GM12878 (cell line): Measurements from ENCODE around the gene MANBA. TPM values are rescaled to one million over a fixed set of nuclear protein-coding genes. Genes with fewer than 3 reads are reported as not detected.

Source experiments
- FOS ChIP-seq: IDR thresholded peaks from 3 replicates; pipeline ENCODE4 v1.6.1; 2011; ENCODE audit warnings: borderline replicate concordance; ENCODE audit not compliant: insufficient read length; ENCODE audit errors: extremely low read depth
- MXI1 ChIP-seq: fragments of 150-350 bp; IDR thresholded peaks from 2 replicates; pipeline ENCODE4 v1.6.1; 2011; ENCODE audit warnings: low read depth, mild to moderate bottlenecking, inconsistent platforms, low read length, improper control_type of control experiment
- SMAD5 ChIP-seq: IDR thresholded peaks from 2 replicates; pipeline ENCODE4 v1.6.1; 2016; ENCODE audit warnings: antibody characterized with exemption, low read depth
- SP1 ChIP-seq: IDR thresholded peaks from one replicate; pipeline ENCODE4 v1.6.1; 2011; ENCODE audit warnings: low read depth, low read length
- ZNF384 ChIP-seq: IDR thresholded peaks from 2 replicates; pipeline ENCODE4 v1.6.1; 2012; ENCODE audit warnings: low read depth, mild to moderate bottlenecking, low read length, improper control_type of control experiment, borderline replicate concordance
- polyA plus RNA-seq, 11 experiments: library from polyadenylated mRNA; depleted of rRNA in 4 of 11; unstranded in 6 of 11; stranded (reverse) in 5 of 11; fragments of >200 nt; fragmentation: Nextera tagmentation in 4 of 11; fragmentation: Illumina TruSeq in 1 of 11; extraction: Ambion mirVana in 4 of 11; extraction: Trizol in 1 of 11; gene quantifications; 1 replicate in 1 of 11; 2 replicates in 10 of 11; pipeline versions ENCODE4 v1.2.1 to v1.2.3, GENCODE V29; 2011 to 2016; ENCODE audit warnings: inconsistent platforms in 2 of 11, missing spikeins in 2 of 11, low read depth in 1 of 11
- total RNA-seq, 4 experiments: library from RNA; depleted of rRNA in 3 of 4; stranded (reverse); fragments of >200 nt in 3 of 4; fragmentation: Illumina TruSeq in 1 of 4; extraction: Trizol in 1 of 4; gene quantifications; 2 replicates each; pipeline versions ENCODE4 v1.2.1 to v1.2.3, GENCODE V29; 2013 to 2021
- TF ChIP-seq, protein P1 (sequence below): fragments of 450-650 bp; formaldehyde crosslinking; IDR thresholded peaks from 2 replicates; pipeline ENCODE4 v1.4.0; 2022; ENCODE audit warnings: mild to moderate bottlenecking, moderate library complexity
- TF ChIP-seq, protein P2 (sequence below): fragments of 450-650 bp; IDR thresholded peaks from 2 replicates; pipeline ENCODE4 v1.6.1; 2016; ENCODE audit warnings: mild to moderate bottlenecking
- TF ChIP-seq, protein P3 (sequence below): fragments of 450-650 bp; IDR thresholded peaks from 2 replicates; pipeline ENCODE4 v1.6.1; 2017; ENCODE audit warnings: mild to moderate bottlenecking, low read depth, inconsistent platforms; ENCODE audit not compliant: poor library complexity, severe bottlenecking

Gene MANBA
- total and polyA plus RNA-seq, 10 of the 15 experiments (the other 5 are each of a cell fraction or from before 2014, with no cell fraction given): 3.8 to 19.0 (median 12.5) TPM

DNA sequence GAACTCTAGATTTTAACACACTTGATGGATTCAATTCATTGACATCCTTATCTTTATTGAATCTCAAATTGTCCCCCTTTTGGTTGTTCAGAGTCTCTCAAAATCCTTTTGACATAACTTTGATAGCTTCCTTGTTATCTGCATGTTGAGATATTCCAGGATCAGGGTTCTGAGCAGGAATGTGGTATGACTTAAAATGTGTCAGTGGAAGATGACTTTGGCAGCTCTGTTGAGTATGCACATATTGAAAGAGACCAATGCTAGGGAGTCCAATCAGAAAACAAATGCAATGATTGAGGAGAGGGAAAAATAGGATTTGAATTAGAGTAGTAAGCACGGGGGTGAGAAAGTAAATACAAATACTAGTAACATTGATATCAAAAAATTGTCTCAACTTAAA, 93.8 kb downstream of the MANBA start (continued):
- TF ChIP-seq, protein P1, sequence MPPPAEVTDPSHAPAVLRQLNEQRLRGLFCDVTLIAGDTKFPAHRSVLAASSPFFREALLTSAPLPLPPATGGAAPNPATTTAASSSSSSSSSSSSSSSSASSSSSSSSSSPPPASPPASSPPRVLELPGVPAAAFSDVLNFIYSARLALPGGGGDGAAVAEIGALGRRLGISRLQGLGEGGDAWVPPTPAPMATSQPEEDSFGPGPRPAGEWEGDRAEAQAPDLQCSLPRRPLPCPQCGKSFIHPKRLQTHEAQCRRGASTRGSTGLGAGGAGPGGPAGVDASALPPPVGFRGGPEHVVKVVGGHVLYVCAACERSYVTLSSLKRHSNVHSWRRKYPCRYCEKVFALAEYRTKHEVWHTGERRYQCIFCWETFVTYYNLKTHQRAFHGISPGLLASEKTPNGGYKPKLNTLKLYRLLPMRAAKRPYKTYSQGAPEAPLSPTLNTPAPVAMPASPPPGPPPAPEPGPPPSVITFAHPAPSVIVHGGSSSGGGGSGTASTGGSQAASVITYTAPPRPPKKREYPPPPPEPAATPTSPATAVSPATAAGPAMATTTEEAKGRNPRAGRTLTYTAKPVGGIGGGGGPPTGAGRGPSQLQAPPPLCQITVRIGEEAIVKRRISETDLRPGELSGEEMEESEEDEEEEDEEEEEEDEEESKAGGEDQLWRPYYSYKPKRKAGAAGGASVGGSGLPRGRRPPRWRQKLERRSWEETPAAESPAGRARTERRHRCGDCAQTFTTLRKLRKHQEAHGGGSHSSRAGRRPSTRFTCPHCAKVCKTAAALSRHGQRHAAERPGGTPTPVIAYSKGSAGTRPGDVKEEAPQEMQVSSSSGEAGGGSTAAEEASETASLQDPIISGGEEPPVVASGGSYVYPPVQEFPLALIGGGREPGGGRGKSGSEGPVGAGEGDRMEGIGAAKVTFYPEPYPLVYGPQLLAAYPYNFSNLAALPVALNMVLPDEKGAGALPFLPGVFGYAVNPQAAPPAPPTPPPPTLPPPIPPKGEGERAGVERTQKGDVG (CRISPR knock-in tag): no peak
- TF ChIP-seq ZNF384 (no peak), FOS (no peak), SMAD5 (no peak), MXI1 (no peak), SP1 (no peak)
- TF ChIP-seq, protein P2, sequence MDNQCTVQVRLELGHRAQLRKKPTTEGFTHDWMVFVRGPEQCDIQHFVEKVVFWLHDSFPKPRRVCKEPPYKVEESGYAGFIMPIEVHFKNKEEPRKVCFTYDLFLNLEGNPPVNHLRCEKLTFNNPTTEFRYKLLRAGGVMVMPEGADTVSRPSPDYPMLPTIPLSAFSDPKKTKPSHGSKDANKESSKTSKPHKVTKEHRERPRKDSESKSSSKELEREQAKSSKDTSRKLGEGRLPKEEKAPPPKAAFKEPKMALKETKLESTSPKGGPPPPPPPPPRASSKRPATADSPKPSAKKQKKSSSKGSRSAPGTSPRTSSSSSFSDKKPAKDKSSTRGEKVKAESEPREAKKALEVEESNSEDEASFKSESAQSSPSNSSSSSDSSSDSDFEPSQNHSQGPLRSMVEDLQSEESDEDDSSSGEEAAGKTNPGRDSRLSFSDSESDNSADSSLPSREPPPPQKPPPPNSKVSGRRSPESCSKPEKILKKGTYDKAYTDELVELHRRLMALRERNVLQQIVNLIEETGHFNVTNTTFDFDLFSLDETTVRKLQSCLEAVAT: no peak
- TF ChIP-seq, protein P3, sequence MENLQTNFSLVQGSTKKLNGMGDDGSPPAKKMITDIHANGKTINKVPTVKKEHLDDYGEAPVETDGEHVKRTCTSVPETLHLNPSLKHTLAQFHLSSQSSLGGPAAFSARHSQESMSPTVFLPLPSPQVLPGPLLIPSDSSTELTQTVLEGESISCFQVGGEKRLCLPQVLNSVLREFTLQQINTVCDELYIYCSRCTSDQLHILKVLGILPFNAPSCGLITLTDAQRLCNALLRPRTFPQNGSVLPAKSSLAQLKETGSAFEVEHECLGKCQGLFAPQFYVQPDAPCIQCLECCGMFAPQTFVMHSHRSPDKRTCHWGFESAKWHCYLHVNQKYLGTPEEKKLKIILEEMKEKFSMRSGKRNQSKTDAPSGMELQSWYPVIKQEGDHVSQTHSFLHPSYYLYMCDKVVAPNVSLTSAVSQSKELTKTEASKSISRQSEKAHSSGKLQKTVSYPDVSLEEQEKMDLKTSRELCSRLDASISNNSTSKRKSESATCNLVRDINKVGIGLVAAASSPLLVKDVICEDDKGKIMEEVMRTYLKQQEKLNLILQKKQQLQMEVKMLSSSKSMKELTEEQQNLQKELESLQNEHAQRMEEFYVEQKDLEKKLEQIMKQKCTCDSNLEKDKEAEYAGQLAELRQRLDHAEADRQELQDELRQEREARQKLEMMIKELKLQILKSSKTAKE: no peak
